Eye (tissue), 1 donor: Measurements from ENCODE around the gene MAGOH.

Experiments used
- DNase-seq: peaks from one replicate; pipeline ENCODE4 v3.0.0-alpha.2; 2015

Gene MAGOH

DNA sequence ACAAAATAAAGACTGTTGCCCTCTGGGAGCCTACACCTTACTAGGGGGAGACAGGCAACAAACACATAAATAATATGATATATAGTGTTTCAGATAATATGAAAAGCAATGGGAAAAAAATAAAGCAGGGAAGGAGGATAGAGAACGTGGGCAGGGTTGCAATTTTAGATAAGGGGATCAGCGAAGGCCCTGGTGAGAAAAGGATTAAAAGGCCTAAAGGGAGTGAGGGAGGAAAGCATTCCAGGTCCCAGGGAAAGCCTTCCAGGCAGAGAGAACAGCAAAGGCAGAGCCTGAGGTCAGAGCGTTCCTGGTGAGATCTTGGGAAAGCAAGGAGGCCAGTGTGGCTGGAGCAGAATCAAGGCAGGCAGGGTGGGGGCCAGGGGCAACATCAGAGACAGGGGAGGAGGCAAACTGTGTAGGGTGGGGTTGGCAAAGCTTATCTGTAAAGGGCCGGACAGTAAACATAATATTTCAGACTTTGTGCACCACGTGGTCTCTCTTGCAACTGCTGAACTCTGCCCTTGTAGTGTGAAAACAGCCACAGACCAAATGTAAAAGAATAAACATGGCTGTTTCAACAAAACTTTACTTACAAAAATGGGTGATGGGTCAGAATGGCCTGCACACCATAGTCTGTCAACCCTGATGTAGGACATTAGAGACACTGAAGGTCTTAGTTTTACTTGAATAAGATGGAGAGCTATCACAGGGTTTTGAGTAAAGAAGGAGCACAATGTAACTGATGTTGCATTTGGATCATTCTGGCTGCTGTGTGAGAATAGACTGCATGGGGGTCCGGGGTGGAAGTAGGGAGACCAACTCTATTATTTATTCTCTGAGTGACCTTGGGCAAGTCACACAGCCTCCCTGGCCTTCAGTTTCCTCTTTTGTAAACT is 55.0 kb downstream of the MAGOH start:
- no peak for DNase-seq

DNA sequence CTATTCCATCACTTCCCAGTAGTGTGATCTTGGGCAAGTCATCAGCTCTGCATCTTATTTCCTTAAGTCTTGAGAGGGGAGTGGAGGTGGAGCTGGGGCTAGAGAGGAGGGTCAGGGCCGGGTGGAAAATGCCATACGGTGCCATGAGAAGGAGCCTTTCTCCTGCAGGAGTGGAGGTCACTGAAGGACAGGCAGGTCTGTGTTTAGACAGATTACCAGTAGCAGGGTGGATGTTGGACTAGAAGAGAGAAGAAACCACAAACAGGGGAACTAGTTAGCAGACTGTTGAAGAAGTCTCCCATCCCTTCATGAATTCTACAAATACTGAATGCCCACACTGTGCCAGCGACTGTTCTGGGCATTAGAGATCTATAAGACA is 55.6 kb downstream of the MAGOH start:
- no peak for DNase-seq

DNA sequence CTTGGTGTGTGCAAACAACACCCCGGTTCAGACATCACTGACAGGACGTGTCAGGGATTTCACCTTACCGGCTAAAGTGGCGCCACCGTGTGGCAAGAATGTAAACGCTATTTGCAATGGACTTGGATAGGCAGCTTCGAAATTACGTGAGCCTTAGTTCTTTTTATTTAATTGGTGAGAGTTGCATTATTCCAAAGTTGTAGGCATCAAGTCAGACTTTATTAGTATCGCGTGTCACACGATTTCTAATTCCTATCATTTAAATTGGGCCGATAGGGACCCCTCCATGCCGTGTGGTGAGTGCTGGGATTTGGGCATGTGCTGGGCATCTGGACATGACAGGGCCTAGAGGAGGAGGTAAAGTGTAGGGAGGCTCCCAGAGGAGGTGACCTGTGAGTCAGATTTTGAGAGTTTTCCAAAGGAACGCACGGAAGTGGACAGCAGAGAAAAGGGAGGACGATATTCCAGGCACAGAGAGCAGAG is 56.2 kb downstream of the MAGOH start:
- DNase-seq: peak; percentile 94

DNA sequence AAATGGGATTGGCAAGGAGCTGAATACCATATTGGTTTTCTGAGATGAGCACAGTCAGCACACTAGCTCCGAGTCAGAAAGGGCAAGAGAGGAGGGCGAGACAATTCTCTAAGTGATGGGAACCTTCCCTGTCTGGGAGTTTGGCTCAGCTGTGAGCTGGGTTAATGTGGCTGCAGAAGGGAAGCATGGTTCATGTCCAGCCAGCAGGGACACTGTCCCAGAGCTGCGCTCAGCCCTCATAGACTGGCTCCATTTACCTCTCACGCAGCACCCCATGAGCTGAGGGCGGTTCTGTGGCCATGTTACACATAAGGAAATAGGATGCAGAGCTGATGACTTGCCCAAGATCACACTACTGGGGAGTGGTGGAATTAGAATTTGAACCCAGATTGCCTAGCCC is 57.4 kb downstream of the MAGOH start:
- DNase-seq: no peak

DNA sequence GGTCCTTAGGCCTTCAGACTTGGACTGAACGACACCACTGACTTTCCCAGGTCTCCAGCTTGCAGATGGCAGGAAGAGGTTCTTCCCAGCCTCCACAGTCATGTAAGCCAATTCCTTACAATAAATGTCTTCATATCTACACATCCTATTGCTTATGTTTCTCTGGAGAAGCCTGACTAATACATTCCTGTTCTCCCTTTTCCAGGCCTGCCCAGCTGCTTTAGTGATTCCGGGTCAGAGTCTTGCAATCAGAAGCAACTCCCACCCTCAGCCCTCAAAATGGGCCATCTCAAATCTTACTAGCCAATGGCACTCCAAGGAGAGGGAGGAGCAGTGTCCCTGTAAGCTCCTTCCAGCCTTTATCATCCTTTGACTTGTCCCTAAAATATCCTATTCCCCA is 58.1 kb downstream of the MAGOH start:
- DNase-seq: no peak
